SIG-M5 treated with dmso at 0.1 percent for 504 hours (cell line): ENCODE data around the gene FARP2.
"Not testable (repeated sequence)": the region's sequence is repeated elsewhere in the genome, so short reads cannot be mapped to it uniquely, and the experiment has no call there.

Experiments
- DNase-seq: peaks from one replicate; lab custom pipeline; 2025; ENCODE audit not compliant: unreplicated experiment; lab: John Stamatoyannopoulos, UW

Gene FARP2

GRCh38 chr2:241525818-241526780, 170.0 kb downstream of the FARP2 start:
- DNase-seq = not testable (repeated sequence)

- DNase-seq = no peak
These were observed 174.5 kb downstream of the FARP2 start for GRCh38 chr2:241530571-241530970.

GRCh38 chr2:241531161-241531722, 175.2 kb downstream of the FARP2 start:
- no peak for DNase-seq

- DNase-seq = no peak
These were observed 176.1 kb downstream of the FARP2 start for GRCh38 chr2:241532168-241532567.

- no peak for DNase-seq
These were observed 176.9 kb downstream of the FARP2 start for GRCh38 chr2:241532733-241533601.

- DNase-seq = no peak
These were observed 178.2 kb downstream of the FARP2 start for GRCh38 chr2:241534293-241534692.

DNA sequence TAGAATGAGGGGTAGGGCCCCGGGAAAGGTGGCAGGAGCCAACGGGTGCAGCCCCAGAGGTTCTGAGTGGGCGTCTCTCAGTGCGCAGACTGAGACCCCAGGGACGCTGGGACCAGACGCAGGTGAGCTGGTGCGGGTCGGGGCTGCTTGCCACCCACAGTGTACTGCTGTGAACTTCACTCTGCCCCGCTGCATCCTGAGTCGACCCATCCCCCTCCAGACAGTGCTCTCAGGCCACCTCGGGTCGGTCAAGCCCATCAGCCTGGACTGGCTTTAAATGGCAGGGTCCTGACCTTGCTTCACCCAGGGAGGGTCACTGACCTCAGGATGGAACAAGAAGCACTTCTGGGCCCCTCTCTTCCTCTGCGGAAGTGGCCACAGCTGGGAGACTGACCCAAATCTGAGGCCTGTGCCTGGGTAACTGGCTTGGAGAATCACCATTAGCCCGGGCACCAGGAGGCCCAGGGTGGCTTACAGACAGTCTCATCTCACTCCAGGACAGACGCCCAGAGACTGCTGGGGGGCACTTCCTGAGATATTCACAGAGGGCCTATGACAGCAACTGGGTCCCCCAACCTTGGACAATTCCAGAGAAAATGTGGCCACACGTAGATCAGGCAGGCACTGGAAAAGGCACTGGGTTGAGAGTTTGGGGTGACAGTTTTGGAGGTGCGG, 178.8 kb downstream of the FARP2 start:
- DNase-seq = no peak

DNA sequence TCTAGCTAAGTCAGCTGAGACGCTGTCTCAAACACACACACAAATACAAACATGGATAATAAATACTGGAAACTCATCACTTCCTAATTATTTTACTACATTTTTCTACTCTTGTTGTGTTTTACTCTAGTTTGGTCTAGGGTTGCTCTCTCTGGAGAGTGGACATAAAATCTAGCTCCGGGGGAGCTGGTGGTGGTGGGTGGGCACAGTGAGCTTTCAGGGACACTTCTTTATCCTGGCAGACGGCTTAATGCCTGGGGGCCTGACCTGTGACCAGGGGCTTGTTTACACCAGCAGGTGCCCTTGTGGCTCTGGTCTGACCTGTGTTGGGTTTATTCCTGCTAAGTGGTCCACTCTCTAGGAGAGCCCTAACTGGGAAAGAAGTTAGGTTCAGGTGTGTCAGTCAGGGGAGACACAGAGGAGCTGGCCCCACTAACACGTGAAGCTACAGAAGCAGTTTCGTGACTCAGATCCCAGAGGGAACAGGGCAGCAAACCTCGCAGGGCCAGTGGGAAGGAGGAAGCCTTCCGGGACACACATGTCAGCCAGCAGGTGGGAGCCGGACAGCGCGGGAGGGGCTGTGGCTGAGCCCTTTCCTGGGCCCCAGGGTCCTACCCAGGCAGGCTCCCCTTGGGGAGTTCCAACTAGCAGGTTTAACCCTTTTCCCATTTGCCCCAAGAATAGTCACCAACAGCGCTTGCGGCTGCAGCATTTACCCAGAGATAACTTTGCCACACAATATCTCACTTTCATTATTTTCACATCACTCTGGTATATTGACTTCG, 180.0 kb downstream of the FARP2 start:
- no peak for DNase-seq

- DNase-seq = no peak
These were observed 182.9 kb downstream of the FARP2 start for GRCh38 chr2:241538838-241539615.

DNA sequence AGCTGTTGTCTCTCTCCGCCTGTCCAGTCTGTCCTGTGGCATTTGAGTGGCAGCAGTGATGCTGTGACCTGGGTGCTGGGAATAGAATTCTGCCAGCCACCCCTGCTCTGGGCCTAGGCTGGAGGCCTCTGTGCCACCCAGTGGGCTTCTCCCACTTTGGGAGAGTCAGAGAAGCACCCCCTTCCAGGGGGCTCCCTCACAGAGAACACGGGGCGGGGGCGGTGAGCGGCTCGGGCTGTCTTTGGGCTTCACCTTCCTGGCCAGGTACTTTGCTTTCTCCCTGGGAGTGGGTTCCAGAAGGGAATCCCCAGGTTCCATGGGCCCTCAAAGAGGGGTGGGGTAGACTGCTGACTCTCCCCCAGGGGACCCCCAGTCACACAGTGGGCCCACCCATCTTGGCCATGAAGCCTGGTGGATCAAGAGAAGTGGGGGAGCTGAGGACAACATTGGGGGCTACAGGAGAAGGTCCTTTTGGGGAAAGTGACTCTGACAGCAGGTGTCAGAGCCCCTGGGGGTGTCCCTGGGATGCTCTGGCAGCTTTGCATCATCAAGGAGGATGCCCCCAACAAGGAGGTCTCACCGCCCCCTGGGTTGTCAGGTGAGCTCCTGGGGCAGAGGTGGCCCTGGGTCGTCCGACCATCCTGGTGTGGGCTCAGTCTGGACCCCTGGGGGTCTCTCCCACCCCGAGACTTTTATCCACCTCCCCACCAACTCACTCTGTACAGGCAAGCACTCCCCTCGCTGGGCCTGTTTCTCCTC, 183.7 kb downstream of the FARP2 start:
- no peak for DNase-seq

DNA sequence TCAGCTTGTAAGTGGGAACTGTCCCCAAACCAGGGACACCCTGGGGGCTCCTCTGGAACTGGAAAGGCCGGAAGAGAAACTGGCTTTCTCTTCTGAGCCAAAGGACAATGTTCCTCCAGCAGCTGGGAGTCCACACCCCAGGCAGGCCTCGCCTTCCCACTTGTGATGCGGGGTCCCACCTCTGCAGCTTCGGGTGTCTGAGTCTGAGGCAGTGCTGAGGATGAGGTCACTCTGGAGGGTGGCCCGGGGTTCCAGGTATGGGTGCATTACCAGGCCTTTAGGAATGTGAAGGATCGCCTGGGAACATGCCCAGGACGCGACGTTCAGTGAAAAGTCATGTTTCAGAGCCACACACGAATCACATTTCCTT, 184.3 kb downstream of the FARP2 start:
- DNase-seq = no peak

DNA sequence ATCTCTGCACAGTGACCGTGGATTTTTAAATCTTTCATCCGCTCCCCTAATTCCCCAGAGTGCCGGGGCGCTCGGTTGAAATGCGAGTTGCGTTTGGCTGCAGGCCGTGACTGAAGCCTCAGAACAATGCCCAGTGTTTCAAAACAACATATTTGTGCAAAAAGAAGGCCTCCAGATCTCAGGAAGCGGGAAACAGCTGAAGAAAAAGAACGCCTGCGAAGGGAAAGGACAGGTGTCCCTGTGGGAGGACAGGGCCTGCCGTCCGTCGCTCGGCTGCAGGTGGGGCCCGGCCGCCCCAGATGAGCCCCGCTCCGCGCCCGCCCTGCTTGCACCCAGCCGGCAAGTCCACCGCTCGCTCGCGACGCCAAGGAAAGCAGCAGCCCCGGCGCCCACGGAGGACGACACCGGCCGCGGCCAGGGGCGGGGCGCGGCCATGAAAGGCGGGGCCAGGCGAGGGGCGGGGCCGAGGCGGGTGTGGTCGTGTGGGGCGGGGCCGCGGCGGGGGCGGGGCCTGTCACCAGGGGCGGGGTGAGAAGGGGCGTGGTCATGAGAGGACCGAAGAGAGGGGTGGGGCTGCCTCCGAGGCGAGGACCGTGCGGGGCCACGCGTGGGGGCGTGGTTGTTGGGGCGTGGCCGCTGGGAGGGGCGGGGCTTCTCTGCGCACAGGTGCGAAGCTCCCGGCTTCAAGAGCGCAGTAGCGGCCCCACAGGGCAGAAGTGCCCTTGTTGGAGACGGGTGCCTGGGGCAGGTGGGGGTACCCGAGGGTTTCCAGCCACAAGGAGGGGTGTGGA, 184.9 kb downstream of the FARP2 start:
- peak; percentile 15 for DNase-seq

DNA sequence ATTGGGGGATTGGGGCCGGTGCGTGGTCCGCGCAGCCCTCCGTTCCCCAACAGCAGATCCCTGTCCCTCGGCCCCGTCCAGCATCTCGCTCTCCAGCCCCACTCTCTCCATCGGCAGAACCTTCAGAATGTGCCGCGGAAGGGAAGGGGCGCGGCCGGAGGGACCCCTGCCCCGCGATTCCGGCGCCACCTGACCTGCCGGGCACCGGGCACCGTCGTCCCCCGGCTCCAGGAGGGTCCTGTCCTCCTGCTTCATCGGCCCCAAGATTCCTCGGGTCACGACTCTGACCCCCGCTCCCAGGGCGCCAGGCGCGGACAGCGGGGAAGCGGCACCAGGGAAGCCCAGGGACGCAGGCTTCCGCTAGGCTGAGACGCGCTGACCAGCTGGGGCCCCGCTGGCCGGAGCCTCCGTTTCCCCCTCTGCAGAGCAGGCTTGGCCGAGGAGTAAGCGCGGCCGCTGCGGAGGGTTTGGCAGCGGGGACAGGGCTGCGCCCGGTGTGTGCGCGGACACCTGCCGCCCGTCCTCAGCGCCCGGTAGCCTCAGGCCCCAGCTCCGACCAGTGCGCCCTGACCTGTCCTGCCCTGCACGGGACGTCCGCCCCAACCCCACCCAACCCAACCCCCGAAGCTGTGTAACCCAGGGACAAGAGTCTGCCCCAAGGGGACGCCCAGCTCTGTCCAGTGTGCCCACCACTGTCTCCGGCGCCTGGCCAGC, 185.6 kb downstream of the FARP2 start:
- no peak for DNase-seq

- no peak for DNase-seq
These were observed 186.2 kb downstream of the FARP2 start for GRCh38 chr2:241542278-241542605.
